Tibial artery (tissue), 4 donors: ENCODE data around the gene RASL11A.

ENCODE experiments used
- DNase-seq, 2 donors: peaks; one replicate each; pipeline ENCODE4 v3.0.0-alpha.2; 2019
- H3K27ac ChIP-seq, 2 donors: fragments of 200-600 bp; sonication (generic) in 1 of 2; 1 replicate in 1 of 2; 2 replicates in 1 of 2; pipeline ENCODE4 v1.5.1; 2018 to 2019; ENCODE audit warnings: mild to moderate bottlenecking in 1 of 2
- H3K27me3 ChIP-seq, 2 donors: fragments of 200-600 bp; sonication (generic) in 1 of 2; one replicate each; pipeline versions ENCODE4 v1.5.1 to v1.6.0; 2016 to 2019
- H3K36me3 ChIP-seq, 3 donors: fragments of 200-600 bp; sonication (generic) in 2 of 3; one replicate each; pipeline ENCODE4 v1.5.1; 2016 to 2019; ENCODE audit warnings: mild to moderate bottlenecking in 2 of 3
- H3K4me1 ChIP-seq, 4 donors: fragments of 200-600 bp; sonication (generic) in 2 of 4; 1 replicate in 3 of 4; 2 replicates in 1 of 4; pipeline ENCODE4 v1.5.1; 2016 to 2019
- H3K4me3 ChIP-seq, 2 donors: fragments of 200-600 bp; sonication (generic) in 1 of 2; 1 replicate in 1 of 2; 2 replicates in 1 of 2; pipeline ENCODE4 v1.5.1; 2018 to 2019; ENCODE audit warnings: mild to moderate bottlenecking in 2 of 2
- H3K9me3 ChIP-seq, 3 donors: fragments of 200-600 bp; sonication (generic) in 1 of 3; one replicate each; pipeline ENCODE4 v1.5.1; 2016 to 2019
- intact Hi-C: fragments of 100-400 bp; cut with DNase I; formaldehyde crosslinking; loops from one replicate; pipeline ENCODE4 v1.15.0; 2023; ENCODE audit warnings: low total_unique reads
- TF ChIP-seq, protein P1 (sequence below), 2 experiments: fragments of 200-600 bp in 1 of 2; fragments of 450-650 bp in 1 of 2; IDR thresholded peaks; one replicate each; pipeline ENCODE4 v1.5.1; 2017 to 2019; ENCODE audit warnings: antibody characterized with exemption in 2 of 2, mild to moderate bottlenecking in 1 of 2, moderate library complexity in 1 of 2

RASL11A gene

DNA sequence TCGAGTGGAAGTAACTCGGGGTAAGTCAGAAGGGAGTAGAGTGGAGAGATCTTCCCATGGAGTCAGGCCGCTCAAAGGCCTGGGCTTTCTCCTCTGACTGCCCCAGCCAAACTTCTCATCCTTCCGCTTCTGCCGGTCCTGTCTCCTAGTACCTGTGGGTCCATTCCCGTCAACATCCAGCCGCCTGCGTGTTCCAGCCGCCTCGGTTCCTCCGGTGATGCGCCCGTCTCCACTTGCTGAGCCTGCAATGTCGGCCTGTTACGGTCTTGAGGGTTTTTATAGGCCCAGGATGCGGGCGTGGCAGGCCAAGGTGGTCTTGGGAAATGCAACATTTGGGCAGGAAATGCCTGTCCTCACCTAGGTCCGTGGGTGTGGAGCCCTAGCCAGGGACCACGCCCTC is 38.3 kb downstream of the RASL11A start:
- no peaks in the 10 kb centered on the region for H3K9me3 ChIP-seq
- H3K27me3 ChIP-seq: no peaks in the 10 kb centered on the region
- H3K36me3 ChIP-seq: no peaks in the 10 kb centered on the region
- intact Hi-C loops: no loop called here
- no peak for DNase-seq
- H3K27ac ChIP-seq: no peak overlapping the region
- TF ChIP-seq, protein P1, sequence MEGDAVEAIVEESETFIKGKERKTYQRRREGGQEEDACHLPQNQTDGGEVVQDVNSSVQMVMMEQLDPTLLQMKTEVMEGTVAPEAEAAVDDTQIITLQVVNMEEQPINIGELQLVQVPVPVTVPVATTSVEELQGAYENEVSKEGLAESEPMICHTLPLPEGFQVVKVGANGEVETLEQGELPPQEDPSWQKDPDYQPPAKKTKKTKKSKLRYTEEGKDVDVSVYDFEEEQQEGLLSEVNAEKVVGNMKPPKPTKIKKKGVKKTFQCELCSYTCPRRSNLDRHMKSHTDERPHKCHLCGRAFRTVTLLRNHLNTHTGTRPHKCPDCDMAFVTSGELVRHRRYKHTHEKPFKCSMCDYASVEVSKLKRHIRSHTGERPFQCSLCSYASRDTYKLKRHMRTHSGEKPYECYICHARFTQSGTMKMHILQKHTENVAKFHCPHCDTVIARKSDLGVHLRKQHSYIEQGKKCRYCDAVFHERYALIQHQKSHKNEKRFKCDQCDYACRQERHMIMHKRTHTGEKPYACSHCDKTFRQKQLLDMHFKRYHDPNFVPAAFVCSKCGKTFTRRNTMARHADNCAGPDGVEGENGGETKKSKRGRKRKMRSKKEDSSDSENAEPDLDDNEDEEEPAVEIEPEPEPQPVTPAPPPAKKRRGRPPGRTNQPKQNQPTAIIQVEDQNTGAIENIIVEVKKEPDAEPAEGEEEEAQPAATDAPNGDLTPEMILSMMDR (IDR thresholded peaks at IDR 0.05): no peak
- no peaks in the 10 kb centered on the region for H3K4me1 ChIP-seq
- no peak overlapping the region for H3K4me3 ChIP-seq

DNA sequence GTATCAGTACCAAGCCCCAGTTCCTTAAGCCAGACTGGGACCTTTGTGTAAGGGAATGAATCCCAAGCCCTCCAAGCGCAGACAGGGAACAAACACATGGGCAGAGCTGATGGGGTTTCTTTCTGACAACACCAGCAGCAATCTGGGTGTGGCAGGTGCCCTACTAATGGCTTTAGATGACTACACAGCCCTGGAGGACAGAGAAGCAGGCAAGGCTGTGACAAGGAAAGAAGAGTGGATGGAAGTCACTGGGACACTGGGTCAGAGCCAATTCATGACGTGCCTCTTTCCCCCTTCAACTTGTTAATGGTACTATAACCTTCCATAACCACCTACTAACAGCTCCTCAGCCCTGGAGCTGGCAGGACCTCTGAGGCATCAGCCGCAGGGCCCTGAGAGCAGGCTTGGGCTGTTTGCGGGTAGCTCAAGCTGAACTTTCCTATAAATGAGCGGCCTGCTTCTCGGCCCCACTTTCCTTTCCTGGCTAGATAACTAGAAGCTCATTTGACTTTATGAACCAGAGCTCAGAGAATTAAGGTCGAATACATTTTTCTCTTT is 38.9 kb downstream of the RASL11A start:
- intact Hi-C loops: no loop called here
- Histone ChIP-seq H3K4me3 (no peak overlapping the region), H3K4me1 (no peaks in the 10 kb centered on the region), H3K36me3 (no peaks in the 10 kb centered on the region), H3K9me3 (no peaks in the 10 kb centered on the region), H3K27ac (no peak overlapping the region), H3K27me3 (no peaks in the 10 kb centered on the region)
- no peak for DNase-seq
- TF ChIP-seq, protein P1 (IDR thresholded peaks at IDR 0.05): no peak

DNA sequence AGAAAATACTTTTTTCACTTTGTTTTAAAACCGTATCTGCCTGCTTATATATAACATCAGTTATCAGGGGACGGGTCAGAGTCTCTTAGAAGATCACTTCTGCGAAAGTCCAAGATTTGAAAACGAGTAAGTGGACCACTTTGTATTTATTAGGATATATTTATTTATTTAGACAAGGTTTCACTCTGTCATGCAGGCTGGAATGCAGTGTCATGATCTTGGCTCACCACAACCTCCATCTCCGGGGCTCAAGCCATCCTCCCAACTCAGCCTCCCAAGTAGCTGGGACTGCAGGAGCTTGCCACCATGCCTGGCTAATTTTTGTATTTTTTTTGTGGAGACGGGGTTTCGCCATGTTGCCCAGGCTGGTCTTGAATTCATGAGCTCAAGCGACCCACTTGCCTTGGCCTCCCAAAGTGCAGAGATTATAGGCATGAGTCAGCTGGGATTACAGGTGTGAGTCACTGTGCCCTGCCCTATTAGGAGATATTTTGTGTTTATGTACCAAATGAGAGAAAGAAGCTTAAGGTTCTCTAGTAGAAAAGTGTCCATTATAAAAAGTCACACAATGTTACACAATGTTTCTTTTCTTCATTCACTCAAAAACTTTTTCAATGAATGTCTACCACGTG is 39.5 kb downstream of the RASL11A start:
- Histone ChIP-seq H3K9me3 (no peaks in the 10 kb centered on the region), H3K27ac (no peak overlapping the region), H3K36me3 (no peaks in the 10 kb centered on the region), H3K27me3 (no peaks in the 10 kb centered on the region), H3K4me1 (no peaks in the 10 kb centered on the region), H3K4me3 (no peak overlapping the region)
- intact Hi-C loops: no loop called here
- DNase-seq: no peak
- TF ChIP-seq, protein P1 (IDR thresholded peaks at IDR 0.05): no peak

DNA sequence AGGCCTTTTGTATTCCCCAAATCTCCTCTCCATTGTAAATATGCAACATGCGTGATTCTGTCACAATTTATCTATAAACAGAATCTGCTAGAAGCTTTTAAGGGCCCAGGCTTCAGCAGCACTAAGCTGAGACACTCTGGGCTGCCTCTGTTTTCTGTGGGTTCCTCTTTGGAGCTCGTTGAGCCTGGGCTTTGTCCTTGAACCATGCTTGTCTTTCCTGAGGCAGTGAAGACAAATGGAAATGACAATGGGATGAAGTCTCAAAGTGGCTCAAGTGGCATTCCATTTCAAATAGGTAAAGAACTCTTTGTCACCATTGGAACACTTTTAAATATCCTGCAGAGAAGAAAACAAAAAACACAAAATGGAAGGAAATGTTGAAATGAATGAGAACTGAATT is 40.3 kb downstream of the RASL11A start:
- Histone ChIP-seq H3K4me3 (no peak overlapping the region), H3K27me3 (no peaks in the 10 kb centered on the region), H3K9me3 (no peaks in the 10 kb centered on the region), H3K36me3 (no peaks in the 10 kb centered on the region), H3K4me1 (no peaks in the 10 kb centered on the region), H3K27ac (no peak overlapping the region)
- intact Hi-C loops: no loop called here
- DNase-seq: no peak
- TF ChIP-seq, protein P1 (IDR thresholded peaks at IDR 0.05): no peak

DNA sequence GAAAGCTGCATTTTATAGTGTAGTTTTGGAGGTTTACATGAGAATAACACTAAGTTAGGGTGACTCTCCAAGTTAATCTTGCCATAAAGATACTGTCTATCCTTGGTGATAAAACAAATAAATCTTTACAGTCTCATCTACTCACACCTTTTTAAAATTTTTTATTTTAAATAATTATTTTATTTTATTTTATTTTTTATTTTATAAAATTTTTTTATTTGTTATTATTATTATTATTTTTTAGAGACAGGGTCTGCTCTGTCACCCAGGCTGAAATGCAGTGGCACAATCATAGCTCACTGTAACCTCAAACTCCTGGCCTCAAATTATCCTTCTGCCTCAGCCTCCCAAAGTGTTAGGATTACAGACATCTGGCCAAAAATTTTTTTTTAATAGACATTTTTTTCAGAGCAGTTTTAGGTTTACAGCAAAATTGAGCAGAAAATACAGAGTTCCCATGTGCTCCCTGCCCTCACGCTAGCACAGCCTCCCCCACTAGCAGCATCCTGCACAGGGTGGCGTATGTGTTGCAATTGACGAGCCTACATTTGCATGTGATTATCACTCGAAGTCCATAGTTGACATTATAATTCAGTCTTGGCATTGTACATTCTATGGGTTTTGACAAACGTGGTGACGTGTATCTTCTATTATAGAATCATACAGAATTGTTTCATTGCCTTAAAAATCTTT is 41.0 kb downstream of the RASL11A start:
- no peaks in the 10 kb centered on the region for H3K9me3 ChIP-seq
- TF ChIP-seq, protein P1 (IDR thresholded peaks at IDR 0.05): no peak
- intact Hi-C loops: no loop called here
- peaks cover 0 to 3% of the 10 kb centered on the region in 2 donors for H3K27me3 ChIP-seq
- no peak overlapping the region for H3K4me3 ChIP-seq
- H3K4me1 ChIP-seq: no peaks in the 10 kb centered on the region
- no peak for DNase-seq
- no peak overlapping the region for H3K27ac ChIP-seq
- H3K36me3 ChIP-seq: no peaks in the 10 kb centered on the region
